Endometrial microvascular endothelial cells (primary cell): ENCODE results near the gene ACVRL1. TPM values are rescaled to one million over a fixed set of nuclear protein-coding genes. Genes with fewer than 3 reads are reported as not detected.

Experiments used
- in situ Hi-C: cut with HindIII; loops from 2 replicates; pipeline ENCODE4 v1.10.0; 2017; ENCODE audit warnings: low sequenced_read_pairs, low pct_unique_long_range_greater_than_20kb; ENCODE audit errors: inconsistent ontology term
- total RNA-seq: library from RNA; depleted of rRNA; stranded (reverse); fragments of >200 nt; gene quantifications from one replicate; pipeline ENCODE4 v1.2.3, GENCODE V29; 2015; ENCODE audit errors: inconsistent ontology term

ACVRL1 gene
- total RNA-seq, 1 donor from 2014 or later, result 415 TPM

DNA sequence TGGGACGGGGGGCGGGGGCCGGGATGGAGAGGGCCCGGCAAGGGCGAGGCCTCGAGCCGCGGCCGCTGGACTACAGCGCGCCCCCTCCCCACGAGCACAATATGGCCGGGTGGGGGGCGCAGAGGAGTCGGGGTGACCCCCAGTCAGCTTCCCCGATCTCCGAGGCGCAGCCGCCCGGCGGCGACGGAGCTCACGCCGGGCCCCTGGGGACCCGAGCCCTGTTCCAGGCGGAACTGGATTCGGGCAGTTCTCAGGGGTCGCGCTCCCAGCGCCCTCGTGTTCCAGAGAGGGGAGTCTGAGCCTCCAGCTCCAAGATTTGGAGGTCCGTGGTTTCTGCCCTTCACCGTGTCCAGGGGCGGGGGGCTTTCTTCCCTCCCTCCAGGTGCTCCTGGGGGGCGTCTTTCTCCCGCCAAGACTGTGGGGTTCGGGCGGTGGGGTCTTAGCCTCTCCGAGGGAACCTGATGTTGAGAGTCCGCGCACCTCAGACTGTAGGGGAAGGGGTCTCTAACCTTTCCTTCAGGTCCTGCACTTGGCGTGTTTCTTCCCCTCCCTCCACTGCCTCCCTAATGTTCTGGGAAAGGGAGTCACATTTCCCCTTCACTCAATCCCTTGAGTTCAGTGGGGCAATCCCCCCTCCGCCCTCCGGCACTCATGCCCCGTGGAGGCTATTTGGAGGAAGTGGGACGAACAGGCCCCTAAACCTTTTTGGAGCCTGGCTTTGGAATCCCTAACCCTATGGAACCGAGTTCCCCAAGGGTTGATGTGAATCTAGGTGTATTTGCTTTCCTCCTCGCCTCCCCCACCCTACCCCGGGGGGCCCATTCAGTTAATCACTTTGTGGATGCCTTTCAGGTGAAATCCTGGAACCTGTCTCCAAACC is 44.8 kb downstream of the ACVRL1 start:
- in situ Hi-C loops, result no loop called here

GRCh38 chr12:51953089-51953488 is 45.8 kb downstream of the ACVRL1 start:
- in situ Hi-C loops, result no loop called here

DNA sequence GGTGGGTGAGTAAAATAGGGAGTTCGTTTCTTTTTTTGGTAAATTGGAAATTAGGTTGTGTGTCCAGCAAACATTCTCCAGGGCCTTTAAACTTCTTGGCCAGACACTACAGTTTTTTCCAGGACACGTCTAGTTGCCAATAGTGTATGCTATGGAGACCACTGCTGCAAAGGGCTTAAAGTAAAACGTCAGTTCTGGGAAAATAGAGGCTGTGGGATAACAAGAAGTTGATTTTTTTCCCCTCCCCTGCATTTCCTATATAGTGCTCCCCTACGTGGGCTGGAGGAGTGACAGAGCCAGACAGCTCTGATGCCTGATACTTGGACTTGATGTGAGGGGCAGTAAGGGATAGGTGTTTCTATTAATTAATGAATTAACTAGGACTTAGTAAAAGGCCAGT is 46.6 kb downstream of the ACVRL1 start:
- in situ Hi-C loops, result no loop called here

- in situ Hi-C loops, result no loop called here
These were observed 47.5 kb downstream of the ACVRL1 start for GRCh38 chr12:51954561-51955361.

GRCh38 chr12:51955702-51956101 is 48.4 kb downstream of the ACVRL1 start:
- in situ Hi-C loops, result no loop called here

- in situ Hi-C loops, result no loop called here
These were observed 51.2 kb downstream of the ACVRL1 start for GRCh38 chr12:51958542-51958941.

DNA sequence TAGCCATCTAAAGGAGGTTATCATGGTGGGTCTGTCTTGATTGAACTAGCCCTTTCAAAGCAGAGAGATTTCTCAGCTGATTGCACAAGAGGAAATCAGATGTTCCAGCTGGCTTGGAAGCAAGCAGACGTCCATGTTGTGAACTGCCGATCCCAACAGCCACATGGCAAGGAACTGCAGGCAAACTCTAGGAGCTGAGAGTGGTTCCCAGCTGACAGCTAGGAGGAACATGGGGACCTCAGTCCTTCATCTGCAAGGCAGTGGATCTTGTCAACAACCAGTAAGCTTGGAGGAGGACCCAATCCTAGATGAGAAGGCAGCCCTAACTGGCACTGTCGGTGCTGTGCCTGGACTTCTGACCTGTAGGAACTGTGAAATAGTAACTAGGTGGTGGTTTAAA is 51.9 kb downstream of the ACVRL1 start:
- in situ Hi-C loops, result no loop called here

- in situ Hi-C loops, result no loop called here
These were observed 52.6 kb downstream of the ACVRL1 start for GRCh38 chr12:51959921-51960320.

DNA sequence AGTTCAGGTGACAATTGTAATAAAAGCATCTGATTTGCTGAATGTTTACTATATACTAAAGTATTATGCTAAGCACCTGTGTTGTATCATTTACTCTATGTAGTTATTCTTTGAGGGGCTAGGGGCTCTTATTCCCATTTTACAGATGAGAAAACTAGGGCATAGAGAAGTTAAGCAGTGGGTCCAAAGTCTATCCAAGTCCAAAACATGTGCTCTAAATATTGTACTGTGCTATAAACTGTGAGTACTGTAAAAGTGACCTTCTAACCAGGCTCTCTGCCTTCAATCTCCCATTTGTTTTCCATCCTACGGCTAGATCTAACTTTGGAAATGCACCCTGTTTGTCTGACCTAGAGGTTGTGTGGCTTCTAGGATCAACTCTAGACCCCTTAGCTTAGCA is 53.2 kb downstream of the ACVRL1 start:
- in situ Hi-C loops, result no loop called here

GRCh38 chr12:51960890-51961289 is 53.6 kb downstream of the ACVRL1 start:
- in situ Hi-C loops, result no loop called here

- in situ Hi-C loops, result no loop called here
These were observed 54.5 kb downstream of the ACVRL1 start for GRCh38 chr12:51961834-51962233.

- in situ Hi-C loops, result no loop called here
These were observed 55.4 kb downstream of the ACVRL1 start for GRCh38 chr12:51962737-51963136.

- in situ Hi-C loops, result no loop called here
These were observed 56.2 kb downstream of the ACVRL1 start for GRCh38 chr12:51963477-51963876.

GRCh38 chr12:51969643-51970042 is 62.3 kb downstream of the ACVRL1 start:
- in situ Hi-C loops, result no loop called here

DNA sequence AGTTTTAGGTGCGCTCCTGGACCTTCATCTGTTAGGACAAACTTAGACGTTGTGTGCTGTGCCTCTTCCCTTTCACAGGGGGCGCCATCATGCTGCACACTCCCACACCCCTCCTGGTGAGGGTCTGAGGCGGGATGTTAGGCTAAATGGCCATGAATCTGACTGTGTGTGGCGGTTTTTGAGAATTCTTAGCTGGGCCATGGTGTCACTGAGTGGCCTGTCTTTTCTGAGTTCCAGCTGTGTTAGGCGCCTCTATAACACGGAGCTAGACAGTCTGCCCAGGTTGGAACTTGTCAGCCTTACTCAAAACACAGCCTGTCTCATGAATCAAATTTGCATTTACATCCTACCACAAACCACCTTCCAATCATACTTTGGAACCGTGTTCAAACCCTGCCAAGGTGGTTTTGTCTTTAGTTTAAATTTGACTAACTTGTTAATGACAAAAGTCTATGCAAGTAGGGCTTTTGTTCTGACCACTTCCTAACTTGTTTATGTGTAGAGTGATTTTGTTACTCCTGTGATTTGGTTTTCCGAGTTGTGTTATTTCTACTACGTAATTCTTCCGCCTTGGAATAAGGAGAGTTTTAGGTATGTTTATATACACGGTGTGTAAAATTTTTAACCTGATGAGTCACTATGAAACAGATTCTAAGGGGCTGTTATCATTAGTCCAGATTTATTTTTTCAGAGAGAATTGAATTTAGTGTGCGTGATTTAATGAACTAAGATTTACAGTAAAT is 63.8 kb downstream of the ACVRL1 start:
- in situ Hi-C loops, result no loop called here

DNA sequence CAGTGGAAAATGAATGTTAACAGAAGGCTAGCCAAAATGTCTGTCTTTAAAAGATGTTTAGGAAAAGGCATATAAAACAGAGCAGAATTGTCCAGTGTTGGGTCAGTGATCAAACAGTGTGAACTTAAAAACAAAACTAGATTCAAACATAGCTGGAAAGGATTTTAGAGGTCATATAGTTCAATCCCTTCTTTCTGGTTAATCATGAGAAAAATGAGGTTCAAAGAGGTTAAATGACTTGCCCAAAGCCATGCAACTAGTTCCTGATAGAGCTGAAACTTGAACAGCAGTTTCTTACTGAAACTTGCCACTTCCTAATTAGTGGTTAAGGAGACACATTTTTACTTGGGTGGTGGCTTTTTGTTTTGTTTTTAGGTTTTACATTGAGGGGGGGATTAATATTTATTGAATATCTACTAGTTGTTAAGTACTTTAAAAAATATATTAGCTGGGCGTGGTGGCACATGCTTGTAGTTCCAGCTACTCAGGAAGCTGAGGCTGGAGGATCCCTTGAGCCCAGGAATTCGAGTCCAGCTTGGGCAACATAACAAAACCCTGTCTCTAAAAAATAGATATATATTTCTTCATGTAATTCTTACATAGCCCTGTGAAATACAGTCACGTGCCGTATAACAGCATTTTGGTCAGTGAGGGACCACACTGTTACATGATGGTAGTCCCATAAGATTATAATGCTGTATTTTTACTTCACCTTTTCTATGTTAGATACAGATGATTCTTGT is 64.5 kb downstream of the ACVRL1 start:
- in situ Hi-C loops, result no loop called here

DNA sequence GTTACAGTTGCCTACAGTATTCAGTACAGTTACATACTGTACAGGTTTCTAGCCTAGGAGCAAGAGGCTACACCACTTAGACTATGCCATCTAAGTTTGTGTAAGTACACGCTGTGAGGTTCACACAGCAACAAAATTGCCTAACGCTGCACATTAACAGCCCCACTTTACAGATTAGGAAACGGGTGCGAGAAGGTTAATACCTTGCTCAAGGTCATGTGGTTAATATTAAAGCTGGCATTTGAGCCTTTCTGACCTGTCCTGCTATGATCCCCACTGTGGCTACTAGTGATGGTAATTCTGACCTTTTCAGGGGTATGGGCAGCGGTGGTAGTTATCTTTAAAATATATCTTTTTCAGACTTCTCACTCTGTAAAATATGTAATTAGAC is 65.1 kb downstream of the ACVRL1 start:
- in situ Hi-C loops, result no loop called here

GRCh38 chr12:51972849-51973273 is 65.6 kb downstream of the ACVRL1 start:
- in situ Hi-C loops, result no loop called here
